Limb (tissue), 2 donors: ENCODE results near the gene RIPOR3.

Experiments used
- DNase-seq, 2 donors: peaks; one replicate each; pipeline ENCODE4 v3.0.0-alpha.2; 2016; ENCODE audit errors: extremely low spot score in 2 of 2

RIPOR3 gene, protein sequence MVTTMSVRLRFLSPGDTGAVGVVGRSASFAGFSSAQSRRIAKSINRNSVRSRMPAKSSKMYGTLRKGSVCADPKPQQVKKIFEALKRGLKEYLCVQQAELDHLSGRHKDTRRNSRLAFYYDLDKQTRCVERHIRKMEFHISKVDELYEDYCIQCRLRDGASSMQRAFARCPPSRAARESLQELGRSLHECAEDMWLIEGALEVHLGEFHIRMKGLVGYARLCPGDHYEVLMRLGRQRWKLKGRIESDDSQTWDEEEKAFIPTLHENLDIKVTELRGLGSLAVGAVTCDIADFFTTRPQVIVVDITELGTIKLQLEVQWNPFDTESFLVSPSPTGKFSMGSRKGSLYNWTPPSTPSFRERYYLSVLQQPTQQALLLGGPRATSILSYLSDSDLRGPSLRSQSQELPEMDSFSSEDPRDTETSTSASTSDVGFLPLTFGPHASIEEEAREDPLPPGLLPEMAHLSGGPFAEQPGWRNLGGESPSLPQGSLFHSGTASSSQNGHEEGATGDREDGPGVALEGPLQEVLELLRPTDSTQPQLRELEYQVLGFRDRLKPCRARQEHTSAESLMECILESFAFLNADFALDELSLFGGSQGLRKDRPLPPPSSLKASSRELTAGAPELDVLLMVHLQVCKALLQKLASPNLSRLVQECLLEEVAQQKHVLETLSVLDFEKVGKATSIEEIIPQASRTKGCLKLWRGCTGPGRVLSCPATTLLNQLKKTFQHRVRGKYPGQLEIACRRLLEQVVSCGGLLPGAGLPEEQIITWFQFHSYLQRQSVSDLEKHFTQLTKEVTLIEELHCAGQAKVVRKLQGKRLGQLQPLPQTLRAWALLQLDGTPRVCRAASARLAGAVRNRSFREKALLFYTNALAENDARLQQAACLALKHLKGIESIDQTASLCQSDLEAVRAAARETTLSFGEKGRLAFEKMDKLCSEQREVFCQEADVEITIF

GRCh38 chr20:50690650-50691572, at the start of gene RIPOR3:
Gene RIPOR3 (minus strand): TSS chr20:50691542. CDS start chr20:50691128, 414 bp downstream.
- peak in 1 of 2 donors; percentile 60 for DNase-seq

GRCh38 chr20:50737352-50737751, 46.0 kb upstream of the RIPOR3 start:
- DNase-seq, result no peak

DNA sequence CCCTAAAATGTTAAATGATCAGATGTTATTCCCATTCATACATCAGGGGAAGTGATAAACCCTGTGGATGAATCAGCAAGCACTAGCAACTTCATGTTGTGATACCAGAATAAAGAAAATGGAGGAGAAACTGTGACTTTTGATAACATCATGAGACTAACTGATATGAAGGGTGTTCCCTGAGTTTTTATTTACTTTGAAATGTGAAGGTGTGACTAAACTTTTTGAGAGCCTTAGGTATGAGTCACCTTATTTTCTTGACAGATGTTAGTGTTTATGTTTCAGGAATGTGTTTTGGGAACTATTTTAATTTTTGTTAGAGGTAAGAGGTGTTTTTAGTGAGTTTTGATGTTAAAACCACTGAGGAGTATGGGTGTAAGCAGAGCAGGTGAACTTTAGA, 44.5 kb upstream of the RIPOR3 start:
- DNase-seq, result no peak

DNA sequence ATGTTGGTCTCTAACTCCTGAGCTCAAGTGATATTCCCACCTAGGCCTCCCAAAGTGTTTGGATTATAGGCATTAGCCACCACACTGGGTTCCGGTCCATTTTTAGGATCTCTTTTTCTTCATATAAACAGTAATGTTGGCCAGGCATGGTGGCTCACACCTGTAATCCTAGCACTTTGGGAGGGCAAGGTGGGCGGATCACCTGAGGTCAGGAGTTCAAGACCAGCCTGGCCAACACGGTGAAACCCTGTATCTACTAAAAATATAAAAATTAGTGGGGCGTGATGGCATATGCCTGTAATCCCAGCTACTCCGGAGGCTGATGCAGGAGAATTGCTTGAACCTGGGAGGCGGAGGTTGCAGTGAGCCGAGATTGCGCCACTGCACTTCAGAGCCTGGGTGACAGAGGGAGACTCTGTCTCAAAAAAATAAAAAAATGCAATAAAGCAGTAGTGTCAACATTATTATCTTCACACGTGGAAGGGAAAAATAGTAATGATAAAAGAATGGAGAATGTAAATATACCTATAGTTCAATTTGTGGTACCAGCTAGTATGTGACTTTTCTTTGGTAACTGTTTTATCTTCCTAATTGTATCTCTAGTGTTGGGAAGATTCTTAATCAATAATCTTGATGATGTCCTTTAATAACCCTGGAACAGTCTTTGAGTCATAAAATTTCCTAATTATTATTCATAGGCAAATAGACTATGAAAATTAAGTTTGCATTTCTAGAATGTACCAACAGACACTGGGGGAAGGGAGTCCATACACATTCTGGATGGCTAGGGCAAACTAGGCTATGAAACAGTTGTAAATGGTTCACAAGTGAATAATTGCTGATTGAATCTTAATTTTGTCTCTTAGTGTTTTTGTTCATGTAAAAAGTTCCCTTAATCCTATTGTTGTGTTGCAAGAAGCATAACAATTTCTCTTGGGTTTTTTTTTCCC, 43.7 kb upstream of the RIPOR3 start:
- DNase-seq, result no peak

GRCh38 chr20:50733644-50734349, 42.5 kb upstream of the RIPOR3 start:
- DNase-seq, result no peak

- DNase-seq, result no peak
These were observed 40.8 kb upstream of the RIPOR3 start for GRCh38 chr20:50731930-50732690.

GRCh38 chr20:50731055-50731929, 40.0 kb upstream of the RIPOR3 start, which contains the start of gene PARD6B:
Gene PARD6B (plus strand): TSS chr20:50731580. CDS start chr20:50731787, 207 bp downstream.
- DNase-seq, result peak; percentile 94 to 97

- peak in 1 of 2 donors; percentile 24 for DNase-seq
These were observed 39.4 kb upstream of the RIPOR3 start for GRCh38 chr20:50730765-50731054.

GRCh38 chr20:50729901-50730764, 38.8 kb upstream of the RIPOR3 start:
- no peak for DNase-seq

GRCh38 chr20:50728981-50729874, 37.9 kb upstream of the RIPOR3 start:
- DNase-seq, result no peak

- DNase-seq, result no peak
These were observed 37.2 kb upstream of the RIPOR3 start for GRCh38 chr20:50728486-50728980.

DNA sequence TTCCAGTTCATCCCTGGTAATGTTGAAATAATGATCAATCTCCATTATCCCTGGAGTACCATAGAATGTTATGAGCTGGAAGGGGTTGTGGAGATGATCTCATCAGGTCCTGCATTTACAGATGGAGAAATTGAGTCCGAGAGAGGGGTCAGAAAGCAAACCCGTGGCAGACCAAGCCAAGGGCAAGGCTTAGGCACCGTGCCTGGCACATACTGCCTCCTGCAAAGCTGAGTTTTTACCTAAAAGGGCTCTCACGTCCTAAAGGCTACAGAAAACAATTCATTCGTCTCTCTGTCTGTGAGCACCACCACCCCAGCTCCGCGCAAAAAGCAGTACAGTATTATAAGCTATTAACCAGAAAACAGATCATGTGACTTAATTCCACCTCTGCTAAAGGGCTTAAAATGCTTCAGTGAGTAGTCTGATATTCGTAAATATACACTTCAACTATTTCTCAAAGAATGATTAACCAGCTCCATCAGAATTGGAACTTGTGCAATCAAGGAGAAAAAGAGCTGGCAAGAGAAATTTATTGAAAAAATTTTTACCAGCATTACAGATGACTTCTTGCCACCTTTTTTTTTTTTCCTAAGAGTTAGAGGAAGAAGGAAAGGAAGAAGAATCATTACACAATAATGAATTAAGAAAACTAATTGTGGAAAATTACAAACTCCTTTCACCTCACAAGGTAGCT, 36.6 kb upstream of the RIPOR3 start:
- DNase-seq, result no peak

DNA sequence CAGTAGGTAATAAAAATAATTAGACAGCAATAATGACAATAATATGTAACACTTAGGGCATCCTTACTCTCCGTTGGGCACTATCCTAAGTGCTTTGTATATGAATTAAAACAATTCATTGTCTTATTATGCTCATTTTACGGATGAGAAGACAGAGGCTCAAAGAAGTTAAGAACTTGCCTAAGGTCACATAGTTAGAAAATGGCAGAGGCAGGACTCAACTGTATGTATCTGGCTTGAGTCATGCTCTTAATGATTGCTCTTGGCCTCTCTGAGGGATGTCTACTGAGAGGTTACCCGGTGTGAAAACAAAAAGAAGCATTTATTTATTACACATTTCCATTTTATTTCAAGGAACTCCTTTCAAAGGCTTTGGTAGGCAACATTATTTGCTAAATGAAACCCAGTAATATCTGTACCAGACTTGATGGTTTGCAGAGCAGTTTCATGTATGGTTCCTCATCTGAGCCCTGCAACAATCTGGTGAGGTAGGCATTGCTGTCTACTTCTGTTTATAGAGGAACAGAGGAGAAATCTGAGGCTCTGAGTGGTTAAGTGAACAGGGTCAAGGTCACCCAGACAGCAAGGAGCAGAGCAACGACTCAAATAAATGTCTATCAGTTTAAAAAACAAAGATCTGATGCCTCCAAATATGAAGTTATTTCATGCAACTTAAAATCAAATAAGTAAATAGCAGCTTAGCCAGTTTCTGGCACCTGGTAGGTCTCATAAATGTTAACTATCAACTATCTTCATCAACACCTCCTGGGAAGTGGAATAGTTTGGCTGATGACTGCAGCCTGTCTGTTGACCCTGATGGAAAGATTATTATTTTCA, 35.8 kb upstream of the RIPOR3 start:
- no peak for DNase-seq

DNA sequence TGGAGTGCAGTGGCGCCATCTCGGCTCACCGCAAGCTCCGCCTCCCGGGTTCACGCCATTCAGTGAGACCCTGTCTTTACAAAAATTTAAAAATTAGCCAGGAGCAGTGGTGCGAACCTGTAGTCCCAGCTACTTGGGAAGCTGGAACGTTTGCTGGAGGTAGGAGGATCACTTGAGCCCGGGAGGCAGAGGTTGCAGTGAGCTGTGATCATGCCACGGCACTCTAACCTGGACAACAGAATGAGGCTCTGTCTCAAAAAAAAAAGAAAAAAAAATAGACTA, 34.3 kb upstream of the RIPOR3 start:
- DNase-seq, result no peak
